ENCODE data around the gene HARBI1. TPM values are rescaled to one million over a fixed set of nuclear protein-coding genes. Genes with fewer than 3 reads are reported as not detected.
A peak's percentile ranks its signal among the peaks of the same experiment; 100 is the strongest.

The HARBI1 gene
- total and polyA plus RNA-seq, 9 of the 15 experiments (the other 6 are each of a cell fraction or from before 2014, with no cell fraction given), result 3.5 to 8.4 (median 5.5) TPM

DNA sequence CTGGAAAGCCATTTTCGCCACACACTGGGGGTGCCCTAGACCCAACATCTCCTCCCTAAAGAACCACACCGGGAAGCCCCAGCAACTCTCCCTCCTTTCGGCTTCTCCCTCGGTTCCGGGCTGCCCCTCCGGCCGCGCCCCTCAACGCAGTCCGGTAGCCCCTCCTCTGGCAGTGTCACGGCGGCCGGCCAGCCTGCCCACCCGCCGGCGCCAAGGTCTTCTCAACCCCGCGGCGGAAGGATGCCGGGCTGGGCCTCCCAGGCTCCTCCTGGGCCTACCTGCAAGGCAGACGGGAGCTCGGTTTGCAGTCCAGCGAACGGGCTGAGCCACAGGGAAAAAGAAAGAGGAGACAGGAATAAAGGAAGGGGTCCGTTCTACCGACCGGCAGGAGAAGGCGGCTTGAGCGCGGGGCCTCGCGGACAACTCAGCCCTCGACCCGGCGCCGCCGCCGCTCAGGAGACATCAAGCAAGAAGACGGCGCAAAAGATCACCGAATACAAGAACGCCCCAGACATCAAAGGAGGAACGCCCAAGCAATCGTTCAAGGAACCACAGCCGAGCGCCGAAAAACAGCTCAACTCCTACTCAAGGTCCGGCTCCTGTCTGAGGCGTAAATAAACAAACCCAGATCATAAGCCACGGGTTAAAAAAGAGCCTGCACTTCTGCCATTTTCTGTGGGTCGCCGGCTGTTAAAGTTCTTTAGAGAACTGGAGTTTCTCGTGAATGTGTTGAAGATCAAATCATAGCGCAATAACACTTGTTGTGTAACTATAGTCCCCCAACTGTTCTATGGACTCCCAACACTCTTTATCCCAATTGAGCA lies 23.3 kb downstream of the HARBI1 start, which contains the start of gene AMBRA1 (continued):
- TF ChIP-seq BHLHE40 (IDR thresholded peaks at IDR 0.05; ENCODE audit: low read length) (peak; percentile 68), ZFX (CRISPR knock-in tag; IDR thresholded peaks at IDR 0.05) (peak; percentile 99), PCBP1 (IDR thresholded peaks at IDR 0.05; ENCODE audit: low read depth, low read length, poor library complexity, severe bottlenecking) (peak; percentile 63), MAFG (tag; conservative IDR thresholded peaks at IDR 0.05) (no peak), HLTF (IDR thresholded peaks at IDR 0.05) (0 out of 2 replicates have a peak, but pooled peaks have one; percentile 37), MAFK (IDR thresholded peaks at IDR 0.05; ENCODE audit: low read length) (peak; percentile 44; the same call in 1 of the 2 replicates), GABPB1 (CRISPR knock-in tag; IDR thresholded peaks at IDR 0.05) (peak; percentile 60; the same call in 1 of the 2 replicates), NR4A1 (CRISPR knock-in tag; IDR thresholded peaks at IDR 0.05) (no peak), NR4A1 (tag; IDR thresholded peaks at IDR 0.05) (peak; percentile 55; the same call in 1 of the 2 replicates), RBM34 (IDR thresholded peaks at IDR 0.05; ENCODE audit: borderline replicate concordance, insufficient read depth, low read length) (no peak), NONO (IDR thresholded peaks at IDR 0.05; ENCODE audit: low read depth in 2 of 2, low read length in 1 of 2) (0 out of 4 replicates have a peak, but pooled peaks of 1 of the 2 experiments have one; percentile 29), ATF3 (IDR thresholded peaks at IDR 0.05) (no peak), ATF3 (CRISPR knock-in tag; conservative IDR thresholded peaks at IDR 0.05) (peak; percentile 45; the same call in 1 of the 2 replicates), SIX5 (IDR thresholded peaks at IDR 0.05; ENCODE audit: borderline replicate concordance in 1 of 2, insufficient read depth in 1 of 2, low read depth in 1 of 2, low read length in 2 of 2) (peak; percentile 36 to 42; a peak in 3 of 4 replicates), HMGN3 (IDR thresholded peaks at IDR 0.05; ENCODE audit: borderline replicate concordance, extremely low read depth, insufficient read length, low read depth, low read length) (no peak), NR2C2 (CRISPR knock-in tag; IDR thresholded peaks at IDR 0.05) (no peak), NR2C2 (tag; IDR thresholded peaks at IDR 0.05) (peak; percentile 13; the same call in 1 of the 2 replicates), ATF7 (IDR thresholded peaks at IDR 0.05) (peak; percentile 49; the same call in 1 of the 2 replicates), KDM5B (IDR thresholded peaks at IDR 0.05; ENCODE audit: insufficient replicate concordance, low read depth, low read length) (peak; percentile 48), CSDE1 (IDR thresholded peaks at IDR 0.05) (no peak), CBX1 (IDR thresholded peaks at IDR 0.05; ENCODE audit: low read depth) (0 out of 2 replicates have a peak, but pooled peaks have one; percentile 71), NCOA4 (IDR thresholded peaks at IDR 0.05; ENCODE audit: partially characterized antibody) (peak; percentile 100), ZNF384 (IDR thresholded peaks at IDR 0.05; ENCODE audit: low read depth, low read length) (peak; percentile 52)
- TF ChIP-seq, protein P1, sequence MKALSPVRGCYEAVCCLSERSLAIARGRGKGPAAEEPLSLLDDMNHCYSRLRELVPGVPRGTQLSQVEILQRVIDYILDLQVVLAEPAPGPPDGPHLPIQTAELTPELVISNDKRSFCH (CRISPR knock-in tag; IDR thresholded peaks at IDR 0.05), result no peak
- TF ChIP-seq, protein P1 (tag; IDR thresholded peaks at IDR 0.05), result 0 out of 2 replicates have a peak, but pooled peaks have one; percentile 47
- TF ChIP-seq, protein P2, sequence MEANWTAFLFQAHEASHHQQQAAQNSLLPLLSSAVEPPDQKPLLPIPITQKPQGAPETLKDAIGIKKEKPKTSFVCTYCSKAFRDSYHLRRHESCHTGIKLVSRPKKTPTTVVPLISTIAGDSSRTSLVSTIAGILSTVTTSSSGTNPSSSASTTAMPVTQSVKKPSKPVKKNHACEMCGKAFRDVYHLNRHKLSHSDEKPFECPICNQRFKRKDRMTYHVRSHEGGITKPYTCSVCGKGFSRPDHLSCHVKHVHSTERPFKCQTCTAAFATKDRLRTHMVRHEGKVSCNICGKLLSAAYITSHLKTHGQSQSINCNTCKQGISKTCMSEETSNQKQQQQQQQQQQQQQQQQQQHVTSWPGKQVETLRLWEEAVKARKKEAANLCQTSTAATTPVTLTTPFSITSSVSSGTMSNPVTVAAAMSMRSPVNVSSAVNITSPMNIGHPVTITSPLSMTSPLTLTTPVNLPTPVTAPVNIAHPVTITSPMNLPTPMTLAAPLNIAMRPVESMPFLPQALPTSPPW (CRISPR knock-in tag; IDR thresholded peaks at IDR 0.05), result peak; percentile 23; the same call in 1 of the 2 replicates

All from K562 (cell line).